WTC11 (cell line): ENCODE measurements around the gene AGAP1. TPM values are rescaled to one million over a fixed set of nuclear protein-coding genes. Genes with fewer than 3 reads are reported as not detected.

Source experiments
- ATAC-seq: fragments of 200-7000 bp; cut with Tn5 transposase; 2 replicates; pipeline ENCODE4 v1.10.0; 2021; ENCODE audit warnings: mild to moderate bottlenecking, moderate library complexity
- CTCF ChIA-PET: fragments of 300-600 bp; sonication (Branson Sonifier 250); formaldehyde crosslinking; loops from one replicate; lab custom pipeline; 2021; ENCODE audit warnings: antibody characterized with exemption; lab: Charles Lee
- POLR2A ChIA-PET: fragments of 350-600 bp; sonication (Branson Sonifier 250); formaldehyde crosslinking; loops from one replicate; lab custom pipeline; 2021; ENCODE audit warnings: antibody characterized with exemption; lab: Charles Lee
- DNase-seq: peaks from one replicate; pipeline ENCODE4 v3.0.0; 2021; ENCODE audit warnings: low spot score
- H3K27ac Mint-ChIP-seq: 2 replicates; pipeline ENCODE4 v1.8.0; 2021; ENCODE audit warnings: mixed read lengths
- H3K27me3 Mint-ChIP-seq: 2 replicates; pipeline ENCODE4 v1.8.0; 2021; ENCODE audit warnings: low read depth, mild to moderate bottlenecking, moderate library complexity, mixed read lengths
- H3K36me3 Mint-ChIP-seq: 2 replicates; pipeline ENCODE4 v1.8.0; 2021; ENCODE audit warnings: mixed read lengths
- H3K4me1 Mint-ChIP-seq: 2 replicates; pipeline ENCODE4 v1.8.0; 2022; ENCODE audit warnings: mixed read lengths
- H3K4me3 Mint-ChIP-seq: 2 replicates; pipeline ENCODE4 v1.8.0; 2021; ENCODE audit warnings: mild to moderate bottlenecking, moderate library complexity, mixed read lengths
- H3K9me3 Mint-ChIP-seq: 2 replicates; pipeline ENCODE4 v1.8.0; 2021; ENCODE audit warnings: mixed read lengths
- AR ChIP-seq: fragments of 250-450 bp; sonication (Bioruptor Pico); IDR thresholded peaks from 2 replicates; pipeline ENCODE4 v1.9.0; 2021; ENCODE audit warnings: mild to moderate bottlenecking
- ATF3 ChIP-seq: sonication (generic); formaldehyde crosslinking; conservative IDR thresholded peaks from 2 replicates; pipeline ENCODE4 v1.8.1; 2022; ENCODE audit warnings: mild to moderate bottlenecking, missing genetic modification reagents
- E2F1 ChIP-seq: sonication (generic); formaldehyde crosslinking; IDR thresholded peaks from 2 replicates; pipeline ENCODE4 v1.8.0; 2022; ENCODE audit warnings: mild to moderate bottlenecking, missing genetic modification reagents
- E2F4 ChIP-seq: sonication (generic); formaldehyde crosslinking; IDR thresholded peaks from 2 replicates; pipeline ENCODE4 v1.8.1; 2022; ENCODE audit warnings: low read depth, mild to moderate bottlenecking, moderate library complexity, missing genetic modification reagents, borderline replicate concordance
- ESRRA ChIP-seq: sonication (generic); formaldehyde crosslinking; IDR thresholded peaks from 2 replicates; pipeline ENCODE4 v1.8.1; 2022; ENCODE audit warnings: mild to moderate bottlenecking, missing genetic modification reagents, borderline replicate concordance
- FOXK1 ChIP-seq: sonication (generic); formaldehyde crosslinking; IDR thresholded peaks from 2 replicates; pipeline ENCODE4 v1.8.0; 2022; ENCODE audit warnings: mild to moderate bottlenecking, moderate library complexity, missing genetic modification reagents
- FOXP1 ChIP-seq: sonication (generic); formaldehyde crosslinking; IDR thresholded peaks from 2 replicates; pipeline ENCODE4 v1.8.0; 2022; ENCODE audit warnings: missing genetic modification reagents, mild to moderate bottlenecking, moderate library complexity, borderline replicate concordance
- GABPB1 ChIP-seq: sonication (generic); formaldehyde crosslinking; IDR thresholded peaks from 2 replicates; pipeline ENCODE4 v1.8.1; 2023; ENCODE audit warnings: mild to moderate bottlenecking, missing genetic modification reagents
- GTF2I ChIP-seq: fragments of 250-450 bp; sonication (Bioruptor Pico); conservative IDR thresholded peaks from 2 replicates; pipeline ENCODE4 v1.4.0; 2021; ENCODE audit warnings: mild to moderate bottlenecking
- HMGXB4 ChIP-seq: sonication (generic); formaldehyde crosslinking; IDR thresholded peaks from 2 replicates; pipeline ENCODE4 v1.8.1; 2023; ENCODE audit warnings: mild to moderate bottlenecking, moderate library complexity, missing genetic modification reagents
- JUN ChIP-seq: sonication (generic); formaldehyde crosslinking; IDR thresholded peaks from 2 replicates; pipeline ENCODE4 v1.8.0; 2023; ENCODE audit warnings: mild to moderate bottlenecking, missing genetic modification reagents
- MYBL2 ChIP-seq: sonication (generic); formaldehyde crosslinking; IDR thresholded peaks from 2 replicates; pipeline ENCODE4 v1.8.1; 2023; ENCODE audit warnings: mild to moderate bottlenecking, moderate library complexity, missing genetic modification reagents
- NR1H2 ChIP-seq: sonication (generic); formaldehyde crosslinking; IDR thresholded peaks from 2 replicates; pipeline ENCODE4 v1.9.0; 2021; ENCODE audit warnings: mild to moderate bottlenecking, moderate library complexity, missing genetic modification reagents
- PRDM15 ChIP-seq: sonication (generic); formaldehyde crosslinking; IDR thresholded peaks from 2 replicates; pipeline ENCODE4 v1.8.0; 2022; ENCODE audit warnings: missing genetic modification reagents
- PREB ChIP-seq: sonication (generic); formaldehyde crosslinking; IDR thresholded peaks from 2 replicates; pipeline ENCODE4 v1.8.1; 2022; ENCODE audit warnings: mild to moderate bottlenecking, missing genetic modification reagents, moderate library complexity, borderline replicate concordance
- PRRX2 ChIP-seq: fragments of 250-450 bp; sonication (Bioruptor Pico); IDR thresholded peaks from 2 replicates; pipeline ENCODE4 v1.8.0; 2021; ENCODE audit warnings: mild to moderate bottlenecking
- TCF7 ChIP-seq: sonication (generic); formaldehyde crosslinking; IDR thresholded peaks from 2 replicates; pipeline ENCODE4 v1.8.0; 2022; ENCODE audit warnings: mild to moderate bottlenecking, low read depth, missing genetic modification reagents, moderate library complexity
- ZBTB43 ChIP-seq: sonication (generic); formaldehyde crosslinking; IDR thresholded peaks from 2 replicates; pipeline ENCODE4 v1.8.1; 2023; ENCODE audit warnings: mild to moderate bottlenecking, missing genetic modification reagents
- ZNF138 ChIP-seq: sonication (generic); formaldehyde crosslinking; conservative IDR thresholded peaks from 2 replicates; pipeline ENCODE4 v1.8.1; 2022; ENCODE audit warnings: mild to moderate bottlenecking, moderate library complexity, missing genetic modification reagents
- total RNA-seq: library from RNA; stranded (reverse); gene quantifications from 3 replicates; pipeline ENCODE4 v1.2.3, GENCODE V29; 2021

Gene AGAP1
- total RNA-seq, 1 experiment from 2014 or later: 49.3 TPM

GRCh38 chr2:235754357-235755207, 260.7 kb downstream of the AGAP1 start (continued):
- TF ChIP-seq PRDM15 (CRISPR knock-in tag) (no peak), NR1H2 (CRISPR knock-in tag) (no peak), E2F1 (CRISPR knock-in tag) (no peak), PRRX2 (CRISPR knock-in tag) (no peak), TCF7 (no peak), ESRRA (CRISPR knock-in tag) (no peak), PREB (CRISPR knock-in tag) (no peak), AR (CRISPR knock-in tag) (no peak)

- no peak overlapping the region for H3K27ac Mint-ChIP-seq
- DNase-seq: no peak
- TF ChIP-seq FOXP1 (CRISPR knock-in tag) (no peak), ZBTB43 (CRISPR knock-in tag) (no peak), JUN (CRISPR knock-in tag) (no peak), ATF3 (CRISPR knock-in tag) (no peak), MYBL2 (no peak), FOXK1 (CRISPR knock-in tag) (no peak), HMGXB4 (no peak), GABPB1 (CRISPR knock-in tag) (no peak), ZNF138 (CRISPR knock-in tag) (no peak), E2F4 (CRISPR knock-in tag) (no peak), TCF7 (no peak), GTF2I (CRISPR knock-in tag) (no peak)
Observed at GRCh38 chr2:235756491-235756890, 262.6 kb downstream of the AGAP1 start.

More at GRCh38 chr2:235756491-235756890, 262.6 kb downstream of the AGAP1 start:
- H3K4me1 Mint-ChIP-seq: peaks cover 32% of the 10 kb centered on the region
- peaks cover 8% of the 10 kb centered on the region for H3K36me3 Mint-ChIP-seq
- peak; percentile 65 for ATAC-seq
- no peaks in the 10 kb centered on the region for H3K9me3 Mint-ChIP-seq
- POLR2A ChIA-PET: interaction anchor here (0.6 kb wide), 1 partner anchor 414 kb away, joined by 3 read pairs; no protein-coding TSS in a partner anchor
- H3K4me3 Mint-ChIP-seq: no peak overlapping the region
- no peaks in the 10 kb centered on the region for H3K27me3 Mint-ChIP-seq
- CTCF ChIA-PET: interaction anchor here (0.8 to 3.4 kb wide), 5 partner anchors 10 to 161 kb away, joined by 3 to 20 read pairs (median 4); no protein-coding TSS in a partner anchor
